ENCODE measurements around the gene KRTAP2-3.

DNA sequence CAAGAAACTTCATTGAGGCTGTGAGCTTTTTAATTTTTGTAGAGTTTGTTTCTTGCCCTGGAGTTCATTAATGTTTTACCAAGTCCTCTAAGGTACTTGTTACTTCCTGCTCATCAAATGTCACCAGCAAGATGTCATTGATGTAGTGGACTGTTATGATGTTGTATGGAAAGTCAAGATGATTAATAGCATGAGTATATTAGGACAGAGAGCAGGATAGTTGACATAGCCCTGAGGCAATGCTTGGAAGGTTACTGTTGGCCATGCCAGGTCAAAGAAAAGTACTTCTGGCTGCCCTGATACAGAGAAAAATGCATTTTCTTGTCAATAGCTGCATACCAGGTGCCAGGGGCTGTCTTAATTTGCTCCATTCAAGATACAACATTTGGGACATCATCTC is 39.6 kb downstream of the KRTAP2-3 start:
- TF ChIP-seq POLR2A (IDR thresholded peaks at IDR 0.05; ENCODE audit: low read depth, low read length) (no peak), POLR2AphosphoS5 (IDR thresholded peaks at IDR 0.05; ENCODE audit: low read depth, low read length) (no peak)

Data from GM12892 (cell line).